GM21526 (cell line): Measurements from ENCODE around the gene CD84.
"Not testable (repeated sequence)": the region's sequence is repeated elsewhere in the genome, so short reads cannot be mapped to it uniquely, and the experiment has no call there.

Experiments
- ATAC-seq: cut with Tn5 transposase; IDR thresholded peaks from one replicate; pipeline ENCODE4 v1.9.1; 2021; ENCODE audit warnings: moderate library complexity; ENCODE audit not compliant: unreplicated experiment, low FRiP score

CD84 gene

DNA sequence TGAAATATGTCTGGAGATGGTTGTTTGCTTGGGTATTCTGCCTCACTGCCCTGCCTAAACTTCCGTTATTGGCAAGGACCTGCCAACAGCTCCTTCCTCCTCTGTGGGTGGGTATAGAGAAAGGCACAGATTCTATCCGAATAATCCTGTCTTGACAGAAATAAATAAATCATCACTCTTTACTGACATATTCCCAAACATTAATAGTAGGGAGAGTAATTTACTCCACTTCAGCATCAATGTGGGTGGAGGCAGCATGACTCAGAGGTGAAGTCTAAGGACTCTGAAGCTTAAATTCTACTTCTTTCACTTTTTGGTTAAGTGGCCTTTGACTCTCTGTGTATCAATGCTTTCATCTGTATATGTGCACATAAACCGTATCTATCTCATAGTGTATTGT lies 2.9 kb downstream of the CD84 start:
- no peak for ATAC-seq

DNA sequence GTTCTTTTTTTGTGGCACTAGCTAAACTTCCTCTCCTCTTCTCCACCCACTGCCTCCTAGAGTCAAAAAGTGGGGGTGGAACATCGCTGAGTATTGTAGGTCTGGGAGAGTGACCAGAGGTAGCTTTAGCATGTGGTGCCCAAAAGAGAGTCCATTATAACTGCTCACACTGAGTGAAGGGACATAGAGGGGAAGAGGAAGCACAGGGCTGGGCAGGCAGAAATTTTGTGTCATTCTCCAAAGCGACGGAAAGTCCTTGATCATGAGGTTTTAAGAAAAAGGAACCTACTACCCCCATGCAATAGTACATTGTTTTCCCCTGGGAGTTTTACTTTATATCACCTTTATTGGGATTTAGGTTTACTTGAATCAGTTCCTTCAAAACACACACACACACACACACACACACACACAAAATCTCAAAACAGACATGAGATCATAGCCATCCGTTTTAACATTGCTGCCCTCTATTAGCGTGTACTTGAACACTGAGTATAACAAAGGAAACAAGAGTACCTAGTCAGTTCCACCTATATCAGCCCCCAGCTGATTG lies 4.1 kb downstream of the CD84 start:
- no peak for ATAC-seq

DNA sequence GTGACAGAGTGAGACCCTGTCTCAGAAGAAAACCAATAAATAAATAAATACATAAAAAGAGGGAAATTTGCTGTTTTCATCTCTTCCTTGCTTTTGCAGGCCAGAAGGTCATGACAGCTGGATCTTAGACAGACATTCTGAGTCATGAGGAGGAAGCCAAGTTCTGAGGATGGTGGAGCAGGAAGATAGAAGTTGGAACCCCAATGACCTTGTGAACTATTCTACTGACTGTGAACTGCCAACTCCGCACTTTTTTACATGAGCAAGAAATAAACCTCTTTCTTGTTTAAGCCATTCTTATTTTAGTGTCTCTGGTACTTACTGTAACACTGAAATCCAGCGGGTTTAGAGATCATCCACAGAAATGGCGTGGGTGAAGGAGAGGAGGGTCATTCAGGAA lies 8.5 kb downstream of the CD84 start:
- ATAC-seq: no peak

DNA sequence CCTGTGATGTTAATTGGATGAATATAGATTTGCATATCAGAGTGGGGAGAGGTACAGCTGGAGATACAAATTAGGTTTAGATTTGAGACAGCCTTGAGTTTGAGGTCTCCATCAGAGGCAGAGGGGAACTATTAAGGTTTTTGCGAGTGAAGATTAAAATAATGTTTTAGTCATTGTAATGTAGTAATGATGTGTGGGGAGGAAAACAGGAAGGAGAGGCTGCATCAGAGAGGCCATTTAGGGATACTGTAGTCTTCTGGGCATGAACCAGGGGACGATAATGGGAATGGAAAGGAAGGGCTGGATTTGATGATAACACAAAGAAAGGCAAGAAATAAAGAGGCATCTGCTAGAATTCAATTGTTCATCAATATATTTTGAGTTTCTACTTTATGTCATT lies 9.5 kb downstream of the CD84 start:
- no peak for ATAC-seq

DNA sequence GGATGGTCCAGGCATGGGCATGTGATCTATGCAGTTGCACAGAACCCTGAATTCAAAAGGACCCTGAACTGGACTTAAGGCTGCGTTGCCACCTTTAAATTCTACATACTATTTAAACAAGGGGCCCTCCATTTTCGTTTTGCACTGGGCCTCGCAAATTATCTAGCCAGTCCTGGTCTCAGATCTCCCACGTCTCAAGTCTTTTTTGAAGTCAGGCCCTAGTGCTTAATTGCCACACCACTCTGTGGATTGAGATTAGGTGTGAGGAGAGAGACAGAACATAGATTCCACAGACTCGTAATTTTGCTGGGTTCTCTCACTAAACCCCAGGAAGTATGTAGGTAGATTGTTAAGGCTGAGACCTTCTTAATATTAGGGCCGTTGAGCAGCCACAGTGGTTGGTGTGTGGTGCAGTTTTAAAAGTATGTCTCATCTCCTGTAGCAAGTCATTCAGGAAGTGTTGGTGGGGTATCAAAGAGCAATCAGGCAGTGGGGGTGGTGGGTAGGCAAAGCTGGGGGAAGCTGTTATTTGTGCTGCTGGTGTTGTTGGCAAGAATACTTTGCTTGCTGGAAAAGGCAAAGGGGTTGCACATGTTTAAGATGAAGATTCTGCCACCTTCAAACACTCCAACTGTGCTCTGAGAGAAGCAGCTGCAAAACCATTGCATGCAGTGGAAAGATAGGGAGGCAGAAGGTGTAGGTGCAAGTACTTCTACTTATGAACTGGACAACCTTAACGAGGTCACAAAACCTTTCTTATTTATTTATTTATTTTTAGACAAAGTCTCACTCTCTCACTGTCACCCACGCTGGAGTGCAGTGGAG lies 11.2 kb downstream of the CD84 start:
- no peak for ATAC-seq

DNA sequence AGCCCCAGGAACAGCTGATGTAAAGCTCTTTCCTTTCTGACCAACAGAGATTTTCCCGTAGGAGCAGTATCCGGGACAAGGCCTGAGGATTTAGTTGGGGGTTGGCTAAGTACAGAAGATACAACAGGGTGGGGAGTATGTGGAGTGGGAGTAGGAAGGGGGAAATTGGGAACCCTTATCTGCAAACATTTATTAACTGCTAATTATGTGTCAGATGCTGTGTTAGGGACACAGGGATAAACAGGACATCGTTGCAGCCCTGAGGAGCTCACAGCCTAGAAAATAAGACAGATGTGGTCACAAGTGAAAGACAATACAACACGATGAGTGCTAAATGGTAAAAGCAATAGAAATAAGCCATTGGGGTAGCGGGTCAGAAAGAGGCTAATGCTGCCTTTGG lies 12.0 kb downstream of the CD84 start:
- no peak for ATAC-seq

DNA sequence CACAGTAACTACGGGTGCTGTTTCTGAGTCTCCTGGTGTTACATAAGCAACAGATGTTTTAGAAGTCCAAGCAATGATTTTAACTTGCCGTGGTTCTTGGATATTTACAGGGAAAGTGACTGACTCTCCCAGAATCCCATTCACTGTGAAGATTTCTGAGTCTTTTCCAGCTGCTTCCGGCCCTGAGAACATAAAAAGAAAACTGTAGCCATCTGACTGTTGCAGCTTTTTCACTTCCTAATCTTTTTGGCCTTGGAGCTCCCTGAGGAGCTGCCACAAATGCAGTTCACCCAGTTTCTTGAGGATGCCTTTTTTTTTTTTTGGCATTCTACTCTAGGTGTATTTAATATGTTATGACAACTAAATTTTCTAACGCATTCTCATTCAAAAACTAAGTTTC lies 13.7 kb downstream of the CD84 start:
- ATAC-seq: no peak

DNA sequence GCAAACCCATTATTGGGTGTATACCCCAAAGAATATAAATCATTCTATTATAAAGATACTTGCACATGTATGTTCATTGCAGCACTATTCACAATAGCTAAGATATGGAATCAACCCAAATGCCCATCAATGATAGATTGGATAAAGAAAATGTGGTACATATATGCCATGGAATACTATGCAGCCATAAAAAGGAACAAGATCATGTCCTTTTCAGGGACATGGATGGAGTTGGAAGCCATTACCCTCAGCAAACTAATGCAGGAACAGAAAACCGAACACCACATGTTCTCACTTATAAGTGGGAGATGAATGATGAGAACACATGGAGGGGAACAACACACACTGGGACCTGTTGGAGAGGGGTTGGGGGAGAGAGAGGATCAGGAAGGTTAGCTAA lies 16.1 kb downstream of the CD84 start:
- not testable (repeated sequence) for ATAC-seq

DNA sequence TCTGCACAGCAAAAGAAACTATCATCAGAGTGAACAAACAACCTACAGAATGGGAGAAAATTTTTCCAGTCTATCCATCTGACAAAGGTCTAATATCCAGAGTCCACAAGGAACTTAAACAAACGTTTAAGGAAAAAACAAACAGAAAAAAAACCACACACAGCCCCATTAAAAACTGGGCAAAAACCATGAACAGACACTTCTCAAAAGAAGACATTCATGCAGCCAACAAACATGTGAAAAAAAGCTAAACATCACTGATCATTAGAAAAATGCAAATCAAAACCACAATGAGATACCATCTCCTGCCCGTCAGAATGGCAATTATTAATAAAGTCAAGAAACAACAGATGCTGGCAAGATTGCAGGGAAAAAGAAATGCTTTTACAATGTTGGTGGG lies 16.6 kb downstream of the CD84 start:
- not testable (repeated sequence) for ATAC-seq

DNA sequence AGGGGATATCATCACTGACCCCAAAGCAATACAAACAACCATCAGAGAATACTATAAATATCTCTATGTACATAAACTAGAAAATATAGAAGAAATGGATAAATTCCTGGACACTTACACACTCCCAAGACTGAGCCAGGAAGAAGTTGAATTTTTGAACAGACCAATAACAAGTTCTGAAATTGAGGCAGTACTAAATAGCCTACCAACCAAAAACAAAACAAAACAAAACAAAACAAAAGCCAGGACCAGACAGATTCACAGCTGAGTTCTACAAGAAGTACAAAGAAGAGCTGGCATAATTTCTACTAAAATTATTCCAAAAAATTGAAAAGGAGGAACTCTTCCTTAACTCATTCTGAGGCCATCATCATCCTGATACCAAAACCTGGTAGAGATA lies 18.5 kb downstream of the CD84 start:
- ATAC-seq: no peak

DNA sequence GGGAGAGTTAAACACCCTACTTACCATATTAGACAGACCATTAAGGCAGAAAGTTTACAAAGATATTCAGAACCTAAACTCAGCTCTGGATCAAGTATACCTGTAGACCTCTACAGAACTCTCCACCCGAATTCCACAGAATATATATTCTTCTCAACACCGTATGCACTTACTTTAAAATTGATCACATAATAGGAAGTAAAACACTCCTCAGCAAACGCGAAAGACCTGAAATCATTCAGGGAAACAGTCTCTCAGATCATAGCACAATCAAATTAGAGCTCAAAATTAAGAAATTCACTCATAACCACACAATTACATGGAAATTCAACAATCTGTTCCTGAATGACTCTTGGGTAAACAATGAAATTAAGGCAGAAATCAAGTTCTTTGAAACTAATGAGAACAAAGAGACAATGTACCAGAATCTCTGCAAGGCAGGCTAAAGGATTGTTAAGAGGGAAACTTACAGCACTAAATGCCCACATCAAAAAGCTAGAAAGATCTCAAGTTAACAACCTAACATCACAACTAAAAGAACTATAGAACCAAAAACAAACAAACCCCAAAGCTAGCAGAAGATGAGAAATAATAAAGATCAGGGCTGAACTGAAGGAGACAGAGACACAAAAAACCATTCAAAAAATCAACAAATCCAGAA lies 19.1 kb downstream of the CD84 start:
- no peak for ATAC-seq

DNA sequence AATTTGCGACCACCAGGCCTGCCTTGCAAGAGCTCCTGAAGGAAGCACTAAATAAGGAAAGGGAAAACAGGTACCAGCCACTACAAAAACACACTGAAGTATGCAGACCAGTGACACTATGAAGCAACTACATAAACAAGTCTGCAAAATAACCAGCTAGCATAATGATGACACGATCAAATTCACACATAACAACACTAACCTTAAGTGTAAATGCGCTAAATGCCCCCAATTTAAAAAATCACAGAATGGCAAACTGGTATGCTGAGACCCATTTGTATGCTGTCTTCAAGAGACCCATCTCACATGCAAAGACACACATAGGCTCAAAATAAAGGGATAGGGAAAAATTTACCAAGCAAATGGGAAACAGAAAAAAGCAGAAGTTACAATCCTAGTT lies 19.9 kb downstream of the CD84 start:
- not testable (repeated sequence) for ATAC-seq

DNA sequence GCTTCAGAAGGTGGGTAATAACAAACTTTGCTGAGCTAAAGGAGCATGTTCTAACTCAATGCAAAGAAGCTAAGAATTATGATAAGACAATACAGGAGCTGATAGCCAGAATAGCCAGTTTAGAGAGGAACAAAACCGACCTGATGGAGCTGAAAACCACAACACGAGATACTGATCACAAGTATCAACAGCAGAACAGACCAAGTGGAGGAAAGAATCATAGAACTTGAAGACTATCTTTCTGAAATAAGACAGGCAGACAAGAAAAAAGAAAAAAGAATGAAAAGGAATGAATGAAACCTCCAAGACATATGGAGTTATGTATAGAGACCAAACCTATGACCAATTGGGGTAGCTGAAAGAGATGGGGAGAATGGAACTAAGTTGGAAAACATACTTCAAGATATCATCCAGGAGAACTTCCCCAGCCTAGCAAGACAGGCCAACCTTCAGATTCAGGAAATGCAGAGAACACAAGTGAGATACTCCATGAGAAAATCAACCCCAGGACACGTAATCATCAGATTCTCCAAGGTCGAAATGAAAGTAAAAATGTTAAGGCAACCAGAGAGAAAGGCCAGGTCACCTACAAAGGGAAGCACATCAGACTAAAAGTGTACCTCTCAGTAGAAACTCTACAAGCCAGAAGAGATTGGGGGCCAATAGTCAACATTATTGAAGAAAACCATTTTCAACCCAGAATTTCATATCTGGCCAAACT lies 20.5 kb downstream of the CD84 start:
- no peak for ATAC-seq

DNA sequence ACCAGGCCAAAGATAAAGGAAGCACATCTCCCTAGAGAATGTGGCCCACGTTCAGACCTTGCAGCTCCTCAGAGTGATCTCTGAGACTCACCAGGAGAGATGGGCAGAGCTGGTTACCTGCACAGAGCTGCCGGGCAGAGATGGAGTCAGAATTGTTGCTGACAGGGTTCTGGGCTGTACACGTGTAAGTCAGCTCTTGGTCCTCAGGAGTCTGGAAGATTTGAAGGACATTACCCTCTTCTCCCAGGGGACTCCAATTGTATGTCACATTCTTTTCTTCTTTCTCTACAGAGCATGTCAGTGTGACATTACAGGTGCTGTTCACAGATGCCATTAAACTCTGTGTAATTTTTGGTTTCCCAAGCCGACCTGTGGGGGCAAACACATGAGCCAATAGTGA lies 25.5 kb downstream of the CD84 start:
- ATAC-seq: no peak

DNA sequence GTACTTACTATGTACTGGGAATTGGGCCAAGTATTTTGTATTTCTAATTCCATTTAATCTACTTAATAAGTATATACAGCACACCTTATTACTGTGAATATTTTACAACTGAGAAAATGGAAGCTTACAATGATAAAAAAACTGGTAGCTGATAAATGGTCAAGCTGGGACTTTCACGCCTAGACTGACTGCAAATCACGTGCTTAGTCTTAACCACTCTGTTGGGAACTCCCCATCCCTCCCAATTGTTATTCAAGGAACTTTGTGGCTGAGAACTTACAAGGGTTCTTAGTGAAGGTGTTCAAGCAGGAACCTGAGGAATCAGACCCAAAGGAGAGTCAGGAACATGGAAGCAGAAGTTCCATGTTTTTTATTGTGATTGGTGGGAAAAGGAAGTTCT lies 26.9 kb downstream of the CD84 start:
- no peak for ATAC-seq

DNA sequence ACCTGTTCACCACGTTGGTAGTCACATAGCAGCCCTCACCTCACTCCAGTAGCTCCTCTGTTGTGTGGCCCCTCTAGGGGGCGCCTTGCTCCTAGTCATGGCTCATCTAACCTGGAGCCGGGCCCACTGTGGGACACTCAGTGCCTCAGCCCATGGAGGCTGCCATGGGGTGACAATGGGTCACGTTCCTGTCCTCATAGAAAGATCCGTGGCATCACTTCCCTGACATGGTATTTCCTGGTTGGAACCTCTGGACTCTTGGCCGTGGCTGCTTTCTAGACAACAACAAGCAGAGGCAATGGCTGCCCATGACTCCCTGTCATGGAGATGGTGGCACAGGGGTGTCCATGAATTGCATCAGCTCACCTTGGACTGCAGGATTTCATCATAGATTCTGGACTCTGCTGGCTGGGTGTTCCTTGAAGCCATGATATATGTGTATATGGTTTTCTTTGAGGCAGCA lies 28.7 kb downstream of the CD84 start:
- ATAC-seq: no peak

DNA sequence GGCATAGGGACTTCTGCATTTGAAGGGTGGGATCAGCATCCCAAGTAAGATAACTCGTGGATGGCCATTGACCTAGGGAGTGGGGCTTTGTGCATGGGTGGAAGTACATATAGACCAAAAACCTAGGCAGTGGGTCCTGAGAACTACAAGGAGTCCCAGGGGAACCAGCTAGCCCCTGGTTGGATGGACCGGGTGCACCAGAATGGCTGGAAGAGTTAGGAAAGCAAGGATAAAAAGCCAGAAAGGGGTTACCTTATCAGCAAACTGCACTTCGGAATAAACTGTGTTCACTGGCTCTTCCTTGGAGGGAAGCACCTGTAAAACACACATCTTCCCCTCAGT lies 29.7 kb downstream of the CD84 start:
- no peak for ATAC-seq

DNA sequence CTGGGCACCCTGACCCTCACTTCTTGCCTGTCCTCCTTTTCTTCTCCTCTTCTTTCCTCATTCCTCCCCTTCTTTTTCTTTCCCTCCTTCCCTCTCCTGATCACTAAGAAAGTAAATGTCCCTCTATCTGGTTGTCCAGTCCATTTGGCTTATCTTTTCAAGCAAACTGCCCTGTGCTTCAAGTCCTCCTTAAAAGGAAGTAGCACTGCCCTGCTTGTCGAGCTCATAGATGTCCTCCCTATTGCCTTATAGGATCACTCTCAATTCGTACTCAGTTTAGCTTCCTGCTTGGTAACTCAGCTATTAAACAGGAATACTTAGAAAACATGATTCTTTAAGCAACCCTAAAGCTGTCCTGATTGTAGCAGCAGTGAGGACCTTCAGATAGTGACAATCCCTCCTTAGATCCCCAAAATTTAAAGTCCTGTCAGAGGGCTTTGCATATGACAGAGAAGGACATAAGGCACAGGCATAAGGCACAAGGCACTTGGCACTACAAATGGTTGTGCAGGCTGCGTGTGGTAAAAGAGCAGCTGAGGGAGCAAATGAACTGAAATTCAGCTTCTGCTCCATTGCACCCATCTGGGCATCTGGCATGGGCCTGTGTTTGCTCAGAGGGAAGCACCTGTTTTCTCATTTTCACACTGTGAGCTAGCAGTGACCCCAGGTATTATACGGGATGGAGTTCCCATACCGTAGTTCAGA lies 30.2 kb downstream of the CD84 start:
- ATAC-seq: no peak

DNA sequence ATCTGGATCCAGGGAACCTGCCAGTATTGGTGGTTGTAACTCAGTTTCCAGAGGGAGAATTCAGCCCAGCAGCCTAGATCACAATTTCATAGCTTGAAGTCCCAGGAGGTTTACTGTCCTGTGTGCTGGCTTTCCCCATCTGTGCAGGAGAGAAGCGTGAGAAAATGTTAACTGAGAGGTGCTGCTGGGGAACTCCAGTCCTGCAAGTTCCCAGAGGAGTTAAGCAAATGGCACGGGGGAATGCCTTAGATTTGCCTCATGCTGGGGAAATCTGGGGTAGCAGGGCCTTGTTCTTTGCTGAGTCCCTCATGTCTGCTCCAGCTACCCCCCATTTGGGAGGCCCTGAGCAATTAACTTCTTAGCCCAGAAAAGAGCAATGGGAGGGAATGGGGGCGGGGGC lies 31.1 kb downstream of the CD84 start:
- ATAC-seq: no peak

DNA sequence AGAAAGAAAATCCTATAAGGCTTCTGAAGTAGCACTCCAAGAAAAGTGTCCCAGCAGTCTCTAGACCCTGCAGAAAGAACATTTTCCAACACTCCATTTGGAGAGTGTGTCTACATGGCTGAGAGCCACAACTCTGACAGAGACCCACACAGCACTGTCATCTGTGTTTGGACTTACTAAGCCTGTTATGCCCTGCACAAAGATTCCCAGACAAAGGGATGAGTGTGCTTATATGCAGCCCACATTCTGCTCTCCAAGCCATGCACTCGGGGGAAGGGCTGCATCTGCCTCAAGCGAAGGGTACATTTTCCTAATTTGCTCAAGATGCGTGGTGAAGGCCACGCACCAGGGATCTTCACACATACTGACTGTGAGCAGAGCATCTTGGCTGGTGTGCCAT lies 31.9 kb downstream of the CD84 start:
- no peak for ATAC-seq

DNA sequence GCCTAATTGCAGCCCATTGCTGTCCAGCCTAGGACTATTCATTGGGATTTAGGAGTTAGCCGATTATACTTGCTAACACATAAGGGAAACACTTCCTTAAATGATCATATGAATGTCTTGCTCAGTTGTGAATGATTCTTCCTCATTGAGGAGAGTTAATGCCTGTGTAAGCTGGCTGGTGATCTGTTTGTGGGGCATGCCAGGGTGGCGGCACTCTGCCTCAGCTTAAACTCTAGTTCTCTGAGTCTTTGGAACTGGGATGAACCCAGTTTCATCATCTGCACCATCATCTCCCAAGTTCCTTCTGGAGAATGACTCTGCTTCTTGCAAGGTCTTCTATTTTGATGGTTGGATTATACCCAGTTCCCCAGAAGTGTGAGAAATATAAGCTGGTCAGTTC lies 32.4 kb downstream of the CD84 start:
- ATAC-seq: no peak
